ENCODE measurements around the gene PAPSS1. TPM values are rescaled to one million over a fixed set of nuclear protein-coding genes. Genes with fewer than 3 reads are reported as not detected.

The PAPSS1 gene
- total and polyA plus RNA-seq, 9 of the 15 experiments (the other 6 are each of a cell fraction or from before 2014, with no cell fraction given) = 21.1 to 53.9 (median 41.9) TPM

- TF ChIP-seq FUS (optimal IDR thresholded peaks at IDR 0.05; ENCODE audit: low read depth, low read length) (no peak), RAD21 (CRISPR knock-in tag; conservative IDR thresholded peaks at IDR 0.05 in 1 of 2, IDR thresholded peaks at IDR 0.05 in 1 of 2) (0 out of 4 replicates have a peak, but pooled peaks of 1 of the 2 experiments have one; percentile 7), CCAR2 (IDR thresholded peaks at IDR 0.05; ENCODE audit: low read depth, low read length) (no peak), NFXL1 (CRISPR knock-in tag; IDR thresholded peaks at IDR 0.05) (no peak), RBM17 (IDR thresholded peaks at IDR 0.05; ENCODE audit: borderline replicate concordance, low read depth, low read length) (no peak), SOX6 (IDR thresholded peaks at IDR 0.05) (peak; percentile 18; the same call in 1 of the 2 replicates), ARID1B (IDR thresholded peaks at IDR 0.05) (0 out of 2 replicates have a peak, but pooled peaks have one; percentile 40), ETV5 (CRISPR knock-in tag; IDR thresholded peaks at IDR 0.05; ENCODE audit: low read depth) (no peak)
Measured at GRCh38 chr4:107592519-107592918, 127.5 kb downstream of the PAPSS1 start (continued).

DNA sequence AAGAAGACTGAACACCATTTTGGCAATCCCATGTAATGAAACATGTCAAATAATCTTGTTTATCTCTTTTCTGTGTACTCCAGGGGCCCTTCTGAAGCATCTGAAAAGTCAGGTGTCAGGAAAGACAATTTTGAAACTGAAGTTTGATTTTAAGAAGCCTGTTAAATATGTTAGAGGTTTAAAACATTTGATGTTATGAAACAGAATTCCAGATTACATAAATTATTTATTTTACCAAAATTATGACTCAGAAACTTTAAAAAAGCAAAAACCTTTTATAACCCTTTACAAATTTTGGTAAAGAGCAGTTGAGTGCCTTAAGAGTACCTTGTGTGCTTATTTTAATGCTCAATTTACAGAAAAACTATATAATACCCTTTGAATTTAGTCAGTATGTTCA lies 130.8 kb downstream of the PAPSS1 start:
- no peak overlapping the region for H3K4me3 ChIP-seq
- FAIRE-seq (no peak), ATAC-seq (no peak), DNase-seq (ENCODE audit: extremely low read depth in 1 of 4, low spot score in 3 of 4) (no peak)
- no peak overlapping the region for H3K4me2 ChIP-seq (ENCODE audit: insufficient read depth, low read length)
- ChIA-PET POLR2A (no interaction called here), CTCF (ENCODE audit: low intra/inter-chr PET ratio) (no interaction called here)
- no peaks in the 10 kb centered on the region; a peak in 2 of 5 replicates for H3K4me1 ChIP-seq (replicated peaks in 1 of 2; ENCODE audit: control insufficient read depth in 2 of 2, insufficient read depth in 2 of 2, low read length in 2 of 2)
- H2AFZ ChIP-seq (ENCODE audit: low read depth, low read length) = no peak overlapping the region
- H3K9me3 ChIP-seq (replicated peaks; ENCODE audit: control insufficient read depth, insufficient read depth, low read depth, low read length) = no peaks in the 10 kb centered on the region; the same call in 1 of the 2 replicates
- H3K36me3 ChIP-seq (ENCODE audit: control insufficient read depth, insufficient read depth, low read length) = no peaks in the 10 kb centered on the region
- TF ChIP-seq HLTF (IDR thresholded peaks at IDR 0.05) (0 out of 2 replicates have a peak, but pooled peaks have one; percentile 55), TRIM28 (IDR thresholded peaks at IDR 0.05) (peak; percentile 78; the same call in 1 of the 2 replicates), RBM25 (IDR thresholded peaks at IDR 0.05; ENCODE audit: low read depth, low read length, severe bottlenecking) (peak; percentile 27), ZBTB1 (CRISPR knock-in tag; IDR thresholded peaks at IDR 0.05; ENCODE audit: borderline replicate concordance, low read depth) (no peak), RBM15 (IDR thresholded peaks at IDR 0.05; ENCODE audit: insufficient read depth, low read length) (no peak), PHF21A (IDR thresholded peaks at IDR 0.05; ENCODE audit: borderline replicate concordance, low read depth) (no peak)
- TF ChIP-seq, protein P1, sequence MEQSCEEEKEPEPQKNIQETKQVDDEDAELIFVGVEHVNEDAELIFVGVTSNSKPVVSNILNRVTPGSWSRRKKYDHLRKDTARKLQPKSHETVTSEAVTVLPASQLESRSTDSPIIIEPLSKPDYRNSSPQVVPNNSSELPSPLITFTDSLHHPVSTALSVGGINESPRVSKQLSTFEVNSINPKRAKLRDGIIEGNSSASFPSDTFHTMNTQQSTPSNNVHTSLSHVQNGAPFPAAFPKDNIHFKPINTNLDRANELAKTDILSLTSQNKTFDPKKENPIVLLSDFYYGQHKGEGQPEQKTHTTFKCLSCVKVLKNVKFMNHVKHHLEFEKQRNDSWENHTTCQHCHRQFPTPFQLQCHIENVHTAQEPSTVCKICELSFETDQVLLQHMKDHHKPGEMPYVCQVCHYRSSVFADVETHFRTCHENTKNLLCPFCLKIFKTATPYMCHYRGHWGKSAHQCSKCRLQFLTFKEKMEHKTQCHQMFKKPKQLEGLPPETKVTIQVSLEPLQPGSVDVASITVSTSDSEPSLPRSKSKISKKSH (CRISPR knock-in tag; IDR thresholded peaks at IDR 0.05) = peak; percentile 63; the same call in 1 of the 2 replicates
- H3K9me1 ChIP-seq (ENCODE audit: control insufficient read depth, insufficient read depth, low read length) = no peaks in the 10 kb centered on the region
- H3K27me3 ChIP-seq (ENCODE audit: control insufficient read depth in 2 of 2, insufficient read depth in 2 of 2, low read length in 2 of 2) = no peaks in the 10 kb centered on the region
- H3K27ac ChIP-seq (ENCODE audit: extremely low read depth, low read depth, low read length) = no peak overlapping the region
- H3K79me2 ChIP-seq (ENCODE audit: control insufficient read depth, insufficient read depth, low read length) = no peaks in the 10 kb centered on the region
- no peaks in the 10 kb centered on the region for H4K20me1 ChIP-seq (replicated peaks; ENCODE audit: control insufficient read depth, insufficient read depth, low read length)
- no TSS peak for BruUV-seq (replicated peaks)
- H3K9ac ChIP-seq (ENCODE audit: insufficient read depth in 1 of 2, low read depth in 2 of 2, low read length in 2 of 2) = no peak overlapping the region
- intact Hi-C loops (cut with micrococcal nuclease) (no loop called here), in situ Hi-C loops (cut with MboI) (no loop called here)

Data from K562 (cell line).